GM23338 (cell line): ENCODE data around the gene HTT. TPM values are rescaled to one million over a fixed set of nuclear protein-coding genes. Genes with fewer than 3 reads are reported as not detected.

ENCODE experiments used
- ATAC-seq: fragments of 200-7000 bp; cut with Tn5 transposase; 3 replicates; pipeline ENCODE4 v1.9.1; 2020
- DNase-seq: peaks from one replicate; pipeline ENCODE4 v3.0.0-alpha.2; 2015; ENCODE audit warnings: low spot score
- H2AFZ ChIP-seq: fragments of 200-600 bp; sonication (generic); 2 replicates; pipeline ENCODE4 v1.8.0; 2016; ENCODE audit warnings: antibody characterized with exemption, mild to moderate bottlenecking, moderate library complexity
- H3F3A ChIP-seq: fragments of 200-600 bp; sonication (generic); replicated peaks from 2 replicates; pipeline ENCODE4 v1.8.0; 2017; ENCODE audit warnings: antibody characterized with exemption, mixed run types, low read depth
- H3K27ac ChIP-seq: fragments of 200-600 bp; sonication (generic); 2 replicates; pipeline ENCODE4 v1.6.1; 2016; ENCODE audit warnings: low read depth
- H3K27me3 ChIP-seq: fragments of 200-600 bp; sonication (generic); 2 replicates; pipeline ENCODE4 v1.8.0; 2016; ENCODE audit warnings: mild to moderate bottlenecking, mixed run types, moderate library complexity; ENCODE audit not compliant: insufficient read depth
- H3K36me3 ChIP-seq: fragments of 200-600 bp; sonication (generic); 2 replicates; pipeline ENCODE4 v1.8.0; 2016; ENCODE audit warnings: mild to moderate bottlenecking; ENCODE audit not compliant: insufficient read depth
- H3K4me1 ChIP-seq: fragments of 200-600 bp; sonication (generic); 2 replicates; pipeline ENCODE4 v1.8.0; 2016; ENCODE audit warnings: mild to moderate bottlenecking, moderate library complexity; ENCODE audit not compliant: insufficient read depth
- H3K4me2 ChIP-seq: fragments of 200-600 bp; sonication (generic); 2 replicates; pipeline ENCODE4 v1.7.1; 2017; ENCODE audit warnings: mixed run types
- H3K4me3 ChIP-seq: fragments of 200-600 bp; sonication (generic); 2 replicates; pipeline ENCODE4 v1.6.1; 2016; ENCODE audit warnings: mixed run types
- H3K79me2 ChIP-seq: fragments of 200-600 bp; sonication (generic); replicated peaks from 2 replicates; pipeline ENCODE4 v1.8.0; 2017; ENCODE audit warnings: mild to moderate bottlenecking; ENCODE audit not compliant: insufficient read depth
- H3K9me2 ChIP-seq: fragments of 200-600 bp; sonication (generic); 2 replicates; pipeline ENCODE4 v1.8.0; 2017; ENCODE audit not compliant: insufficient read depth
- H4K20me1 ChIP-seq: fragments of 200-600 bp; sonication (generic); replicated peaks from 2 replicates; pipeline ENCODE4 v1.8.0; 2017; ENCODE audit warnings: mild to moderate bottlenecking; ENCODE audit not compliant: insufficient read depth
- H3K27ac Mint-ChIP-seq: 2 replicates; pipeline ENCODE4 v1.8.0; 2020; ENCODE audit warnings: inconsistent platforms, mild to moderate bottlenecking, moderate library complexity, mixed read lengths
- H3K27me3 Mint-ChIP-seq: 3 replicates; pipeline ENCODE4 v1.8.0; 2022; ENCODE audit warnings: low read depth, mild to moderate bottlenecking, moderate library complexity, mixed read lengths, inconsistent platforms; ENCODE audit not compliant: insufficient read depth, poor library complexity
- H3K36me3 Mint-ChIP-seq: 3 replicates; pipeline ENCODE4 v1.8.0; 2021; ENCODE audit warnings: low read depth, mild to moderate bottlenecking, inconsistent platforms, moderate library complexity, mixed read lengths
- H3K4me1 Mint-ChIP-seq: 3 replicates; pipeline ENCODE4 v1.8.0; 2020; ENCODE audit warnings: mild to moderate bottlenecking, inconsistent platforms, mixed read lengths
- H3K4me3 Mint-ChIP-seq: 3 replicates; pipeline ENCODE4 v1.8.0; 2021; ENCODE audit warnings: moderate library complexity, mild to moderate bottlenecking, inconsistent platforms, mixed read lengths
- H3K9me3 Mint-ChIP-seq: 3 replicates; pipeline ENCODE4 v1.8.0; 2020; ENCODE audit warnings: moderate library complexity, mild to moderate bottlenecking, inconsistent platforms, mixed read lengths
- CREB1 ChIP-seq: fragments of 250-450 bp; sonication (Bioruptor Pico); IDR thresholded peaks from 2 replicates; pipeline ENCODE4 v1.5.0; 2020; ENCODE audit warnings: low read depth, mild to moderate bottlenecking, moderate library complexity
- CTCF ChIP-seq, 2 experiments: fragments of 200-600 bp in 1 of 2; sonication (generic) in 1 of 2; conservative IDR thresholded peaks; 2 replicates each; pipeline versions ENCODE4 v1.5.1 to v1.6.1; 2016 to 2017; ENCODE audit warnings: antibody characterized with exemption in 2 of 2, low read depth in 2 of 2, mild to moderate bottlenecking in 2 of 2, moderate library complexity in 1 of 2
- ETS1 ChIP-seq: IDR thresholded peaks from 2 replicates; pipeline ENCODE4 v1.6.1; 2016; ENCODE audit warnings: antibody characterized with exemption
- EZH2phosphoT487 ChIP-seq: fragments of 200-600 bp; sonication (generic); IDR thresholded peaks from one replicate; pipeline ENCODE4 v1.8.1; 2018; ENCODE audit warnings: antibody characterized with exemption; ENCODE audit not compliant: unreplicated experiment
- JUNB ChIP-seq: IDR thresholded peaks from one replicate; pipeline ENCODE4 v1.6.1; 2016; ENCODE audit warnings: antibody characterized with exemption; ENCODE audit not compliant: unreplicated experiment
- NANOG ChIP-seq: IDR thresholded peaks from 2 replicates; pipeline ENCODE4 v1.6.1; 2016; ENCODE audit warnings: antibody characterized with exemption, borderline replicate concordance
- REST ChIP-seq: IDR thresholded peaks from one replicate; pipeline ENCODE4 v1.6.1; 2018; ENCODE audit warnings: antibody characterized with exemption; ENCODE audit not compliant: unreplicated experiment
- STAT1 ChIP-seq: IDR thresholded peaks from one replicate; pipeline ENCODE4 v1.6.1; 2016; ENCODE audit warnings: antibody characterized with exemption; ENCODE audit not compliant: unreplicated experiment
- ZNF114 ChIP-seq: fragments of 250-450 bp; sonication (Bioruptor Pico); IDR thresholded peaks from 2 replicates; pipeline ENCODE4 v1.5.0; 2020; ENCODE audit warnings: mild to moderate bottlenecking, moderate library complexity
- ZNF331 ChIP-seq: fragments of 250-450 bp; sonication (Bioruptor Pico); IDR thresholded peaks from 2 replicates; pipeline ENCODE4 v1.5.0; 2020; ENCODE audit warnings: low read depth, mild to moderate bottlenecking, moderate library complexity
- polyA plus RNA-seq: library from polyadenylated mRNA; unstranded; fragments of >200 nt; fragmentation: Nextera tagmentation; extraction: Ambion mirVana; gene quantifications from 2 replicates; pipeline ENCODE4 v1.2.1, GENCODE V29; 2016
- total RNA-seq: library from RNA; depleted of rRNA; stranded (reverse); fragments of >200 nt; shearing (Covaris generic); gene quantifications from 2 replicates; pipeline ENCODE4 v1.2.3, GENCODE V29; 2014

Gene HTT
- total and polyA plus RNA-seq, 2 experiments from 2014 or later, result 26.6 to 67.7 TPM

- Mint-ChIP-seq H3K27me3 (no peaks in the 10 kb centered on the region), H3K4me1 (no peaks in the 10 kb centered on the region), H3K9me3 (no peaks in the 10 kb centered on the region), H3K4me3 (no peak overlapping the region), H3K36me3 (peaks cover 81% of the 10 kb centered on the region), H3K27ac (no peak overlapping the region)
- no peaks in the 10 kb centered on the region for H3K27me3 ChIP-seq
- TF ChIP-seq CTCF (conservative IDR thresholded peaks at IDR 0.05; ENCODE audit: low read depth in 2 of 2) (no peak), EZH2phosphoT487 (no peak)
- H3K9me2 ChIP-seq, result no peaks in the 10 kb centered on the region
- H3K4me3 ChIP-seq, result no peak overlapping the region
- H3K36me3 ChIP-seq, result peaks cover 37% of the 10 kb centered on the region
- no peak overlapping the region for H3K27ac ChIP-seq
- DNase-seq, result no peak
- no peak overlapping the region for H3K4me2 ChIP-seq
- H2AFZ ChIP-seq, result no peak overlapping the region
- ATAC-seq, result no peak
- H3K79me2 ChIP-seq, result no peaks in the 10 kb centered on the region
- no peaks in the 10 kb centered on the region for H3F3A ChIP-seq
- H4K20me1 ChIP-seq, result no peaks in the 10 kb centered on the region; the same call in none of the 2 replicates
- no peaks in the 10 kb centered on the region for H3K4me1 ChIP-seq
Observed at GRCh38 chr4:3212391-3213105, 138.1 kb downstream of the HTT start.

GRCh38 chr4:3213106-3213425 lies 138.6 kb downstream of the HTT start:
- no peak overlapping the region for H3K4me3 ChIP-seq
- no peak for DNase-seq
- Mint-ChIP-seq H3K4me3 (no peak overlapping the region), H3K27ac (no peak overlapping the region), H3K36me3 (peaks cover 81% of the 10 kb centered on the region), H3K9me3 (no peaks in the 10 kb centered on the region), H3K27me3 (no peaks in the 10 kb centered on the region), H3K4me1 (no peaks in the 10 kb centered on the region)
- no peak overlapping the region for H2AFZ ChIP-seq
- no peak for ATAC-seq
- no peak overlapping the region for H3K27ac ChIP-seq
- H4K20me1 ChIP-seq, result no peaks in the 10 kb centered on the region; the same call in none of the 2 replicates
- H3F3A ChIP-seq, result no peaks in the 10 kb centered on the region
- no peaks in the 10 kb centered on the region for H3K79me2 ChIP-seq
- H3K9me2 ChIP-seq, result no peaks in the 10 kb centered on the region
- no peaks in the 10 kb centered on the region for H3K4me1 ChIP-seq
- no peak overlapping the region for H3K4me2 ChIP-seq
- no peaks in the 10 kb centered on the region for H3K27me3 ChIP-seq
- peaks cover 33% of the 10 kb centered on the region for H3K36me3 ChIP-seq
- TF ChIP-seq JUNB (no peak), STAT1 (no peak), REST (no peak), ZNF331 (CRISPR knock-in tag) (no peak), ETS1 (no peak), ZNF114 (no peak), NANOG (no peak), CREB1 (CRISPR knock-in tag) (no peak)
